Sciatic nerve (tissue), 2 donors: ENCODE data around the gene ACIN1. TPM values are rescaled to one million over a fixed set of nuclear protein-coding genes. Genes with fewer than 3 reads are reported as not detected.

ENCODE experiments used
- ATAC-seq: fragments of 200-7000 bp; cut with Tn5 transposase; one replicate; pipeline ENCODE4 v1.9.1; 2020; ENCODE audit warnings: mild to moderate bottlenecking, moderate library complexity
- DNase-seq: peaks from one replicate; pipeline ENCODE4 v3.0.0-alpha.2; 2020; ENCODE audit warnings: low spot score
- intact Hi-C: fragments of 100-400 bp; cut with DNase I; formaldehyde crosslinking; loops from one replicate; pipeline ENCODE4 v1.14.2; 2022
- total RNA-seq: library from RNA; stranded (reverse); fragmentation: NEBNext Ultra II Directional; extraction: Animal tissue kit (Norgen Biotek cat#: 25700); gene quantifications from one replicate; pipeline ENCODE4 v1.2.1, GENCODE V29; 2021
- donor health status: DM: no; HTN: no; CAD: no.
- donor health status: DM: no; HTN: no; CAD: no.

ACIN1 gene, protein sequence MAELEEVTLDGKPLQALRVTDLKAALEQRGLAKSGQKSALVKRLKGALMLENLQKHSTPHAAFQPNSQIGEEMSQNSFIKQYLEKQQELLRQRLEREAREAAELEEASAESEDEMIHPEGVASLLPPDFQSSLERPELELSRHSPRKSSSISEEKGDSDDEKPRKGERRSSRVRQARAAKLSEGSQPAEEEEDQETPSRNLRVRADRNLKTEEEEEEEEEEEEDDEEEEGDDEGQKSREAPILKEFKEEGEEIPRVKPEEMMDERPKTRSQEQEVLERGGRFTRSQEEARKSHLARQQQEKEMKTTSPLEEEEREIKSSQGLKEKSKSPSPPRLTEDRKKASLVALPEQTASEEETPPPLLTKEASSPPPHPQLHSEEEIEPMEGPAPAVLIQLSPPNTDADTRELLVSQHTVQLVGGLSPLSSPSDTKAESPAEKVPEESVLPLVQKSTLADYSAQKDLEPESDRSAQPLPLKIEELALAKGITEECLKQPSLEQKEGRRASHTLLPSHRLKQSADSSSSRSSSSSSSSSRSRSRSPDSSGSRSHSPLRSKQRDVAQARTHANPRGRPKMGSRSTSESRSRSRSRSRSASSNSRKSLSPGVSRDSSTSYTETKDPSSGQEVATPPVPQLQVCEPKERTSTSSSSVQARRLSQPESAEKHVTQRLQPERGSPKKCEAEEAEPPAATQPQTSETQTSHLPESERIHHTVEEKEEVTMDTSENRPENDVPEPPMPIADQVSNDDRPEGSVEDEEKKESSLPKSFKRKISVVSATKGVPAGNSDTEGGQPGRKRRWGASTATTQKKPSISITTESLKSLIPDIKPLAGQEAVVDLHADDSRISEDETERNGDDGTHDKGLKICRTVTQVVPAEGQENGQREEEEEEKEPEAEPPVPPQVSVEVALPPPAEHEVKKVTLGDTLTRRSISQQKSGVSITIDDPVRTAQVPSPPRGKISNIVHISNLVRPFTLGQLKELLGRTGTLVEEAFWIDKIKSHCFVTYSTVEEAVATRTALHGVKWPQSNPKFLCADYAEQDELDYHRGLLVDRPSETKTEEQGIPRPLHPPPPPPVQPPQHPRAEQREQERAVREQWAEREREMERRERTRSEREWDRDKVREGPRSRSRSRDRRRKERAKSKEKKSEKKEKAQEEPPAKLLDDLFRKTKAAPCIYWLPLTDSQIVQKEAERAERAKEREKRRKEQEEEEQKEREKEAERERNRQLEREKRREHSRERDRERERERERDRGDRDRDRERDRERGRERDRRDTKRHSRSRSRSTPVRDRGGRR
- 166 TPM for total RNA-seq

DNA sequence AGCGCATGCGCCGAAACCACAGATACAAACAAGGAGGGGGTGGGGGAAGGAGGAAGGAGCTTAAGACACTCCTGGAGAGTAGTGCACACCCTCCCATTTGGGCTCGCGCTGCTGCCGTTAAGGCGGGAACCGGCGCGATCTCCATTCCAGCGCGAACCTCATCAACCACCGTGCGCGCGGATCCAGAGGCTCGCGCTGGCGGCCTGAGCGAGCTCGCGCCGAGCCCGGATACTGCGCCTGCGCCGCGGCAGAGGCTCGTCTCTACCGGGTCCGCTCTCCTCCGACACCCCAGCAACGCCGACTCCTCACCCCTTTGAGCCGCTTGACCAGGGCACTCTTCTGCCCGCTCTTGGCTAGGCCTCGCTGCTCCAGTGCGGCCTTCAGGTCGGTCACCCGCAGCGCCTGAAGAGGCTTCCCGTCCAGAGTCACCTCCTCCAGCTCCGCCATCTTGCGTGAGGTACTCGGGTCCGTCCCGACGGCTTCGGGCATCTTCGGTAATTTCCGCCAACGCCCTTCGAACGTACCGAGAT lies at the start of gene ACIN1:
Gene ACIN1, minus strand, starts transcription at position 471 of the 530 bp plus-strand sequence. Its CDS starts 24 bp downstream, at position 447.
- intact Hi-C loops = no loop called here
- DNase-seq = peak; percentile 80
- ATAC-seq = peak; percentile 72

DNA sequence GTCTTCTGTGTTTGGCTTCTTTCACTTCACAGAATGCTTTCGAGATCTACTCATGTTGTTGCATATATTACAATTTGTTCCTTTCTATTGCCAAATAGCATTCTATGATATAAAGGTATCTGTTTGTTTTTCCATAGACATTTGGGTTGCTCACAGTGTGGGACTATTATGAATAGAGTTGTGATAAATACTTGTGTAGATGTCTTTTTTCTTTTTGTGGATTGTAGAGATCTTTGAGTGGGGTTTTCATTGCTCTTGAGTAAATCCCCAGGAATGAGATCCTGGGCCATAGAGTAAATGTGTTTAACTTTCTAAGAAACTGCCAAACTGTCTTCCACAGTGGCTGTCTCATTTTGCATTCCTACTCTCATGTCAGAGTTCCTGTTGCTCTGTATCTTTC lies 49.0 kb upstream of the ACIN1 start:
- ATAC-seq (no peak), DNase-seq (no peak)
- intact Hi-C loops = no loop called here

DNA sequence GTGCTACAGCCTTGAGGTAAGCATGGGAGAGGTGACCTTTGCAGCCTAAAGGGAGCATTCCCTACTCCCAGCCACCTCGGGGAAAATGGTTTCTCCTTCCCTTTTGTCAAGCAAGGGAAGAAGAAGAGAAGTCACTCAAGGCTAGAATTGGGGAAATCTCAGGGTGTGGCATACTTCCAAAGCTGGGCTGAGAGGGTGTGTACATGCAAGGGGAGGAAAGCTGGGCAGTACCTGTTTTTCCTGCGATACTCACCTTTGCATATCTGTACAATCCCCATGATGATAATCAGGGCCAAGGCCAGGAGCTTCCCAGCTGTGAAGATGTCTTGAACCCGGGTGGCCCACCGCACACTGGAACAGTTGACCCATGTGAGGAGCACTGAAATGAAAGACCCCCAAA lies 47.9 kb upstream of the ACIN1 start:
- intact Hi-C loops = no loop called here
- DNase-seq = no peak
- ATAC-seq = no peak

DNA sequence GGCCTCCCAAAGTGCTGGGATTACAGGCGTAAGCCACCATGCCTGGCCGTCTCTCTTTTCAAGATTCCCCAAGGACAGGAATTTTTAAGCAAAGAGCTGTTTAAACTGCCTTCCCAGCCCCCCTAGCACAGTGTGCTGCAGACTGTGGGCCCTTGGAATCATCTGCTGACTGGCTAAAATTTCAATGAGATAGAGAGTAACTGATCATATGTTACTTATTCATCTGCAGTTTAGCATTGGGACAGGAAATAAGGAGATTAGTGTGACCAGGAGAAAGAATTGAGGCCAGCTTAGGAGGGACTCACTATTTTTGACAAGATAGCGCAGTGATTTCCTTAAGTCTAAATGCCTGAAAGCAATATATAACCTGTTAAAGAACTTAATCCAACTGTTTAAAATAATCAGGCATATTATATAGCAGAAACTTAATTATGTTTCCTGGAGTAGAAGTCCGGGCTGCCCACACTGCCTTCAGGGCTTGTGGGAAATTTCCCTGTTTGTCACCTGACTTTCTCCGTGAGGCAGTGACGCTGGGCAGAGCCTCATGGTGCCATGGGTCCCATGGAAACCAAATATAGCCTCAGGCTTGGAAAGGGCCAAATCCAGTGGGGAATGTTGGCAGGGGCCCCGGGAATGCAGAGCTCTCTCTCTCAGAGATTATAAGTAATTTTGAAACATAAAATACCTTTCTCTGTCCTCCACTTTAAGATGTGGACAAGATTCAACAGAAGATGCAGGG lies 46.9 kb upstream of the ACIN1 start:
- ATAC-seq (no peak), DNase-seq (no peak)
- intact Hi-C loops = no loop called here

DNA sequence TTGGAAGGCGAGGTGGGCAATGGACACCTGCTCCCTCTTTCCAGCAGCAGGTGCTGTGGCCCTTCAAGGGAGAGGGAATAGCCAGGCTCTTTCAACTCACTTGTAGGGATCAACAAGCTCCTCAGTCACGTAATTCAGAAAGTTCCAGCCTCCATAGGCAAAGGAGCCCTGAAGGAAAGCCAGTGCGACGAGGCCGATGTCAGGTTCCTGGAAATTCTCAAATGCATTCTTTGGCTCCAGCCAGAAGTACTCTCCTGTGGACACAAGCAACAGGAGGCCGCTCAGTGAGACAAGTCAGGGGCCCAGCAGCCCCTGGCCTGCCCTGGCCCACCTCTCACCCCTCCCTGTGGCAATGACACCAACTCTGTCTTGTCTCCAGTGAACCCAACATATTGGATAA lies 45.4 kb upstream of the ACIN1 start:
- intact Hi-C loops = no loop called here
- no peak for ATAC-seq
- DNase-seq = no peak

DNA sequence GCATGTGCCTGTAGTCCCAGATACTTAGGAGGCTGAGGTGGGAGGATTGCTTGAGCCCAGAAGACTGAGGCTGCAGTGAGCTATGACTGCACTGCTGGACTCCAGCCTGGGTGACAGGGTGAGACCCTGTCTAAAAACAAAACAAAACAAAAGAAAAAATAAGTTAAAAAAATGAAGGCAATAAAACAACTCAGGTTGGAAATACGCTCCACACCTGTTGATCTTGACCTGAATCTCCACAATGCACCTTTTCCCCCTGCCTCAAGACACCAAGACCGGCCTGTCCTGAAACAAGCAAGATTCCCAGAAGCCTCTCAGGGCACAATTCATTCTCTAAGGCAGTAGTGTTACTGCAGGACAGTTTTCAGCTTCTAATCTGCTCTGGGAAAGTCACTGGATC lies 44.9 kb upstream of the ACIN1 start:
- no peak for ATAC-seq
- DNase-seq = no peak
- intact Hi-C loops = no loop called here

DNA sequence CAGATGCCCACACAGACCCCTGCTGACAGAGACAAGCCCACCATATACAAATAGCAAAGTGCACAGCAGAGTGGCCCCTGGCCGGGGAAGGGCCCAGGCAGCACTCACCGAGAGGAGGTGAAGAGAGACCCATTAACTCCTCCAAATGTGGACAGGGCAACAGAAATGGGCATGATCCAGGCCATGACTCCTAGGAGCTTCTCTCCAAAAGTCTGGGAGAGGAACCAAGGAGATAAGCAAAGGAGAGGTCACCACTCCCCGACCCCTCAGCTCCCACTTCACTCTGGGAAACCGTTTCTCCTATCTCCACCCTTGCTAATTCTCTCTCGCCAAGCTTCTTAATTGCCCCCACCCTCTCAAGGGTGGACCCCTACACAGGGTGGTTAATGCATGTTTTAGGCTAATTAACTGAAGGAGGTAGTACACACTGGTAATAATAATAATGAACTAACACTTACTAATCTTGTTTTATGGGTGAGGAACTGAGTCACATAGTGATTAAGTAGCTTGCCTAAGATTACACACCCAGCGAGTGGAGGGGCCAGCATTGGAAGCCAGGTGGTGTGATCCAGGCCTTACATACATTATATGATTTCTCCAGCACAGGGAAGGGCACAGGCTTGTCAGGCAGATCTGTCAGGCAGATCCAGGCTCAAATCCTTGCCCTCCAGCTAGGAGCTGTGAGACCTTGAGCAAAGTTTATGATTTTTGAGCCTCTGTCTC lies 43.0 kb upstream of the ACIN1 start:
- DNase-seq (no peak), ATAC-seq (no peak)
- intact Hi-C loops = no loop called here

DNA sequence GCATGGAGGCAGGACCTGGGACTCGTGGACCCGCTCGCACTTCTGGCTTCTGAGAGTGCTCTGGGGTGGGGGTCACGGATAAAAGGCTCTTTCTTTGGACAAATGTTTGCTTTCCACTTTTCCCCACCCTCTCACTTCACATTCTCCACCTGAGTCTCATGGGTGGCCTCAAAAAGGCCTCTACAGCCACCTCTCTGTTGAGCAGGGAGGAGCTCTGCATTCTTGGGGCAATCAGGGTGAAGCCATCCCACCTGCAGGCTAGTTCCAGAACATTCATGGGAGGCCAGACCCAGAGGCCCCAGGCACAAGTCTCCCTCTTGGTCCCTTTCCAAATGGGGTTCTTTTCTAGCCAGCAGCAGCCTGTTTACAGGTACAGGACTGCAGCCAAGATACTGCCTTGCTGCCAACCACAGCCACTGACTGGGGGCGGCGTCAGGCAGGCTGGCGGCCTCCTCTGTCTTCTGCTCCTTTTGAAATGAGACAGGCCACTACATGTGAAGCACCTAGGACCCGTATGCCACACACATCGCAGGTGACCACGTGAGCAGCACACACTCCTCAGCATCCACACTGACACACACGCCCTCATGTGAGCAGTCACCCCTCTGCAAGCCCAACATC lies 42.4 kb upstream of the ACIN1 start:
- intact Hi-C loops = no loop called here
- DNase-seq = no peak
- ATAC-seq = no peak

DNA sequence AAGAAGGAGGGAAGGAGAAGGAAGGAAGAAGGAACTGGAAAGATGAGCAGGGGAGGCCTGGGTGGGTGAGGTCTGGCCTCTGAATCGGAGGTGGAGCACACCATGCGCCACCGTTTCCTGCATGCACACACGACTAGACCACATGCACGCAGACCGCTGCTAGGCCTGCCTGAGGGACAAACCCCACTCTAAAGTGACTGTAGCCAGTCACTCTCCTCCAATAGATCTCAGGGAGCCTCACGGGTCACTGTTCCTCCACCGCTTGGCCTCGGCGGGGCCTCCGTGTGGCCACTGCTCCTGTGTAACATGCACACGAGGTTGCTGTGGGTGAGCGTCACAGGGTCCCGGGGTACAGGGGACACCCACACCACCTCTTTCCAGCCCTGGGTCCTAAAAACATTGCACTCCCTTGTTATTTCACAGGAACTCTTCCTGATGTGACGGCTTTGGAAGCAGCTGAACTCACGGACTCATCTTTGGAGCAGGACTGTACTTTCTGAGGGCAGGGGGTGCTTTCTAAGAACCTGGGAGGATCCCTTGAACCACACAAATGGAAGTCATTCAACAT lies 41.7 kb upstream of the ACIN1 start:
- DNase-seq (no peak), ATAC-seq (no peak)
- intact Hi-C loops = no loop called here

DNA sequence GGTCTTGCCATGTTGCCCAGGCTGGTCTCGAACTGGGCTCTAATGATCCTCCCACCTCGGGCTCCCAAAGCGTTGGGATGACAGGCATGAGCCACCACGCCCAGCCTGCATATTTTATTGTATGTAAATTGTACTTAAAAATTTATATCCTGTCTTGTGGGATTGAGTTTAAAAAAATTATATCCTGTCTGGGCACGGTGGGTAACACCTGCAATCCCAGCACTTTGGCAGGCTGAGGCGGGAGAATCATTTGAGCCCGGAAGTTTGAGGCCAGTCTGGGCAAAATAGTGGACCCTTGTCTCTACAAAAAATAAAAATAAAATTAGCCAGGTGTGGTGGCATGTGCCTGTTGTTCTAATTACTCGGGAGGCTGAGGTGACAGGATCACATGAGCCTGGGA lies 38.0 kb upstream of the ACIN1 start:
- intact Hi-C loops = no loop called here
- DNase-seq (no peak), ATAC-seq (no peak)

DNA sequence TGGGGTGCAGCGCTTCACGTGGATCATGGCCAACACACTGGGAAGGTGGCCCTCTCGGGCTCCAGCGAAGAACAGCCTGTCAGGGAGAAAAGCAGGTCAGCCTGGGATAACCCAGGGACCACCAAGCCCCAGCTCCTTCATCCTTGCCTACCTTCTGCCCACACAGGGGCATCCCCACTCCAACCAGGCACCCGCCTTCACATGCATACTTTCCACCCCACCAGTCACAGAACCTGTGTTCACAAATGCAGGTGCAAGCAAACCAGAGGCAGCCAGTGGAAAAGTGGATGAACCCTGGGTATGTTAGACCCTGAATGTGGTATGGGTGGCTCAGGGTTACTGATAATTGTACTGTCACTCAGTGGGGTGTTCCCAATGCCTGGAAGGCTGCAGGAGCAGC lies 36.5 kb upstream of the ACIN1 start:
- DNase-seq (no peak), ATAC-seq (no peak)
- intact Hi-C loops = no loop called here

DNA sequence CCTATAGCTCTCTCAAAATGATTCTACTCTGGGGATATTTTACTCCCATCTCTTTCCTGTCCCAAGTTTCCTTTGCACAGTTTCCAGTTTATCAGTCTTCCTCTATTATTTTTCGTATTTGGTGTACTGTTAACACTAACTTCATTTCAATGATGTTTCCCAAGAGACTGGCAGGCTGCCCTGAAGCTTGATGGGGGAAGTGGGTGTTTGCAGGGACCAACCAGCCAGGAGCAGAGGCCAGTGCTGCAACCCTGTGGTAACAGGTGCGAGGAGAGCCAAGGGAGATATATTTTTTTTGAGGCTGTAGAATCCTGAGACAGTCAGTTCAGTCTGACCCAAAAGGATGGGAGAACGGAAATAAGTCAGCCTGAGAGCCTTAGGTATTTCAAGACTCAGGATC lies 35.9 kb upstream of the ACIN1 start:
- DNase-seq (peak; percentile 54), ATAC-seq (no peak)
- intact Hi-C loops = no loop called here

DNA sequence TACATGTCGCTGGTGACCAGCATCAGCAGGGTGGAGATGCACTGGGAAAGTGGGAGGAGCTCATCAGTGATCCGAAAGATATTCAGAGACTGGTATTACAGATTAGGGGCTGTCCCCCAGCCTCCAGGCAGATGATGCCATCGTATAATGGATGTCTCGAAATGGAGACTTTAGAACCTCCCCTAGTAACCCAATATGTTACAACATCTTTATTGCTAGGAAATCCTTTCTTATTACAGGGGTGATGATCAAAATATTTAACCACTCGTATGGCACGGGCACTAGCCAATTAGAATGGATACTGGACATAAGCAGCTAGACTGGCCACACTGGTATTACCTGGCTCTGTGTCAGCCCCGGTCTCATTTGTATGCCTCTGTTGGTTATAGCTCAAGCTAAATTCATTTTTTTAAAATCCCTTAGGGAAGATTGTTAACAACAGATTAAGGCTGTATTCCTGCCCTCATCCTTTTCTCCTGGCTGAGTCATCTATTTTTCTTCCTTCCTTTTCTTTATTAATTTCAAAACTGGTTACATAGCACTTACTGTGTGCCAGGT lies 34.9 kb upstream of the ACIN1 start:
- DNase-seq = no peak
- intact Hi-C loops = loop anchor here (5.0 kb wide), 1 partner anchor 57 kb away; no protein-coding TSS in a partner anchor
- ATAC-seq = no peak

DNA sequence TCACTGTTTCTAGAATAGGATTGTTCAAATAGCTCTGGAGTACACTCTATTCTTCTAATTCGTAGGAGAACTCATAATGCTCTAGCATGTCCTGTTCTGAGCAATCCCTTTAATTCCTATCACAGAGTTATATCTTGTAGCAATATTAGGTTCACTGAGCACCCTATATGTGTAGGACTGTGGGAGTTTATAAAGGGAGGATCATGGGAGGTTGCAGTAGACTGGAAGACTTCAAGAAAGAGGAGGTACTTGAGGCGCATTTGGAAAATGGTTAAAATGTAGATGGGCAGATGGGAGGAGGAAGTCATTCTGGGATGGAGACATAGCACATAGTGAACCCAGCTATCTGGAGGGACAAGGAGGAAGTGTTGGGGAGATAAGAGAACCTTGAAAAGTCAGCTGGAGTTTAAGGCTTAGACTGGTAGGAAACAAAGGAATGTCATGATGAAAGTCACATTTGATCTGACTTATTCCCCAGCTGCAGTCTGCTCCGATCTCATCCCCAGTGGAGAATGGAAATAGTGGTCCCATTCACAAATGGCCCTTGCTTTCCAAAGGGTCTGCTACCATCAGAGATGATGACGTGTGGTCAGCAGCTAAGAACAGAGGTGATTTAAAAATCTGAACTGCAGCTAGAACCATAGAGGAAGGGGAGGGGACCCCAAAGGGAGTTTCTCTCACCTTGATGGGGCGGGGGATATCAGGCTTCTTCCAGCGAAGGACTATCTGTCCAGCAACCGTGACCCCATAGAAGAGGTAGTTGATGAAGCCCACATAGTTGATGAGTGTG lies 34.2 kb upstream of the ACIN1 start:
- intact Hi-C loops = loop anchor here (5.0 kb wide), 1 partner anchor 58 kb away; no protein-coding TSS in a partner anchor
- peak; percentile 8 for DNase-seq
- no peak for ATAC-seq

DNA sequence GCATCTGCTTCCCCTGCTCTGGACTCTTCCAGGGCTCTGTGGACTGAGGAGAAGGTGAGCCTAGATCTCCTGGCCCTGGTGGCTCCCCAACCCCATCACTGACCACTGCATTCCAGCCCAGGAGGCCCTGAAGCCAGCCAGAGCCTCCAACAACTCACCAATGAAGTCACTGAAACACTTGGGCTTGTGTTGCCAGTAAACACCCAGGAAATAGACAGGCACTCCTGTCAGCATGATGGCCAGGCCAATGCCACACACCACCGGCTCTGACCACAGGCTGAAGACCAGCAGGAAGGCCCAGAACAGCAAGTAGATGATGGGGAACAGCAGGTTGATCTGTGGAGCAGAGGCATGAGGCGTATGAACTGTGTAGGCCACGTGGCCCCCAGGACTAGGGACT lies 32.9 kb upstream of the ACIN1 start:
- intact Hi-C loops = loop anchor here (5.0 kb wide), 1 partner anchor 59 kb away; no protein-coding TSS in a partner anchor
- DNase-seq = no peak

More for the DNA sequence above, 32.9 kb upstream of the ACIN1 start:
- no peak for ATAC-seq
